CD4-positive, alpha-beta T cell (primary cell): ENCODE data around the gene SH2D5. TPM values are rescaled to one million over a fixed set of nuclear protein-coding genes. Genes with fewer than 3 reads are reported as not detected.

ENCODE experiments used
- ATAC-seq: fragments of 200-7000 bp; cut with Tn5 transposase; one replicate; pipeline ENCODE4 v1.10.0; 2022; ENCODE audit warnings: mild to moderate bottlenecking; ENCODE audit not compliant: poor library complexity
- CTCF ChIA-PET: fragments of 350-600 bp; sonication (Branson Sonifier 250); formaldehyde crosslinking; loops from one replicate; lab custom pipeline; 2021; ENCODE audit warnings: antibody characterized with exemption, inconsistent platforms; lab: Charles Lee
- POLR2A ChIA-PET: fragments of 350-600 bp; sonication (Branson Sonifier 250); formaldehyde crosslinking; loops from one replicate; lab custom pipeline; 2021; ENCODE audit warnings: antibody characterized with exemption, inconsistent platforms; lab: Charles Lee
- DNase-seq, 14 experiments: peaks; one replicate each; pipeline ENCODE4 v3.0.0-alpha.2; 2013 to 2020; ENCODE audit warnings: mixed read lengths in 2 of 14
- H3K27ac ChIP-seq, 2 donors: one replicate each; pipeline versions ENCODE4 v1.5.1 to v1.7.0; 2013; ENCODE audit warnings: low read length in 2 of 2, low read depth in 1 of 2, mild to moderate bottlenecking in 1 of 2
- H3K27me3 ChIP-seq, 2 experiments: 1 replicate in 1 of 2; 2 replicates in 1 of 2; pipeline versions ENCODE4 v1.6.1 to v1.7.0; 2013; ENCODE audit warnings: low read length in 2 of 2, control low read depth in 1 of 2, mild to moderate bottlenecking in 1 of 2, moderate library complexity in 1 of 2; ENCODE audit not compliant: insufficient read depth in 2 of 2, control insufficient read depth in 1 of 2
- H3K36me3 ChIP-seq: one replicate; pipeline ENCODE4 v1.6.1; 2013; ENCODE audit warnings: low read length, control low read depth; ENCODE audit not compliant: insufficient read depth
- H3K4me1 ChIP-seq: one replicate; pipeline ENCODE4 v1.6.1; 2013; ENCODE audit warnings: low read length, control low read depth; ENCODE audit not compliant: insufficient read depth
- H3K4me3 ChIP-seq: one replicate; pipeline ENCODE4 v1.5.1; 2013; ENCODE audit warnings: mild to moderate bottlenecking, low read length, moderate library complexity
- H3K9me3 ChIP-seq, 2 experiments: 1 replicate in 1 of 2; 2 replicates in 1 of 2; pipeline versions ENCODE4 v1.6.1 to v1.7.0; 2013; ENCODE audit warnings: low read length in 2 of 2, mild to moderate bottlenecking in 2 of 2, control low read depth in 1 of 2, moderate library complexity in 1 of 2; ENCODE audit not compliant: control insufficient read depth in 1 of 2, insufficient read depth in 1 of 2
- H3K27ac Mint-ChIP-seq: one replicate; pipeline ENCODE4 v1.8.0; 2020; ENCODE audit warnings: mixed read lengths
- H3K27me3 Mint-ChIP-seq: one replicate; pipeline ENCODE4 v1.8.0; 2021; ENCODE audit warnings: mixed read lengths
- H3K36me3 Mint-ChIP-seq: one replicate; pipeline ENCODE4 v1.8.0; 2021; ENCODE audit warnings: low read depth, mixed read lengths
- H3K4me1 Mint-ChIP-seq: one replicate; pipeline ENCODE4 v1.8.0; 2021; ENCODE audit warnings: low read depth, mixed read lengths
- H3K4me3 Mint-ChIP-seq: one replicate; pipeline ENCODE4 v1.8.0; 2020; ENCODE audit warnings: mild to moderate bottlenecking, mixed read lengths
- H3K9me3 Mint-ChIP-seq: one replicate; pipeline ENCODE4 v1.8.0; 2020; ENCODE audit warnings: mixed read lengths
- intact Hi-C, 2 experiments: fragments of 100-400 bp; cut with DNase I in 1 of 2; cut with micrococcal nuclease in 1 of 2; formaldehyde crosslinking; loops; one replicate each; pipeline versions ENCODE4 v1.15.1 to v1.9.0; 2023 to 2025; cut with DNase I, micrococcal nuclease
- total RNA-seq, 174 experiments: library from RNA in 2 of 174; stranded (reverse) in 2 of 174; gene quantifications; one replicate each; pipeline ENCODE4 v1.2.3 and lab custom pipeline; 2021 to 2026
- TF ChIP-seq, protein P1 (sequence below): fragments of 200-600 bp; IDR thresholded peaks from one replicate; pipeline ENCODE4 v1.8.0; 2022; ENCODE audit warnings: antibody characterized with exemption, mild to moderate bottlenecking

SH2D5 gene
- total RNA-seq, 2 experiments from 2014 or later: 0.08 TPM; not detected in 1

- intact Hi-C loops: no loop called here
- POLR2A ChIA-PET: no interaction called here
These were observed 61.6 kb downstream of the SH2D5 start for GRCh38 chr1:20670936-20671335.

More at GRCh38 chr1:20670936-20671335, 61.6 kb downstream of the SH2D5 start:
- Histone ChIP-seq H3K4me3 (no peak overlapping the region), H3K27ac (no peak overlapping the region), H3K36me3 (no peaks in the 10 kb centered on the region), H3K4me1 (no peaks in the 10 kb centered on the region), H3K27me3 (no peaks in the 10 kb centered on the region), H3K9me3 (no peaks in the 10 kb centered on the region)
- CTCF ChIA-PET: no interaction called here
- no peak overlapping the region for H3K27ac Mint-ChIP-seq
- no peaks in the 10 kb centered on the region for H3K9me3 Mint-ChIP-seq
- no peaks in the 10 kb centered on the region for H3K4me1 Mint-ChIP-seq
- TF ChIP-seq, protein P1, sequence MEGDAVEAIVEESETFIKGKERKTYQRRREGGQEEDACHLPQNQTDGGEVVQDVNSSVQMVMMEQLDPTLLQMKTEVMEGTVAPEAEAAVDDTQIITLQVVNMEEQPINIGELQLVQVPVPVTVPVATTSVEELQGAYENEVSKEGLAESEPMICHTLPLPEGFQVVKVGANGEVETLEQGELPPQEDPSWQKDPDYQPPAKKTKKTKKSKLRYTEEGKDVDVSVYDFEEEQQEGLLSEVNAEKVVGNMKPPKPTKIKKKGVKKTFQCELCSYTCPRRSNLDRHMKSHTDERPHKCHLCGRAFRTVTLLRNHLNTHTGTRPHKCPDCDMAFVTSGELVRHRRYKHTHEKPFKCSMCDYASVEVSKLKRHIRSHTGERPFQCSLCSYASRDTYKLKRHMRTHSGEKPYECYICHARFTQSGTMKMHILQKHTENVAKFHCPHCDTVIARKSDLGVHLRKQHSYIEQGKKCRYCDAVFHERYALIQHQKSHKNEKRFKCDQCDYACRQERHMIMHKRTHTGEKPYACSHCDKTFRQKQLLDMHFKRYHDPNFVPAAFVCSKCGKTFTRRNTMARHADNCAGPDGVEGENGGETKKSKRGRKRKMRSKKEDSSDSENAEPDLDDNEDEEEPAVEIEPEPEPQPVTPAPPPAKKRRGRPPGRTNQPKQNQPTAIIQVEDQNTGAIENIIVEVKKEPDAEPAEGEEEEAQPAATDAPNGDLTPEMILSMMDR: no peak
- no peak for DNase-seq
- H3K4me3 Mint-ChIP-seq: no peak overlapping the region
- no peak for ATAC-seq
- H3K27me3 Mint-ChIP-seq: peaks cover 11% of the 10 kb centered on the region
- H3K36me3 Mint-ChIP-seq: no peaks in the 10 kb centered on the region

Other genes with a start within 250 kb of the SH2D5 start
- 1 to 10 TPM; 2.3 TPM for gene CAMK2N1, start 246.5 kb downstream of the SH2D5 start, total RNA-seq
- gene MUL1, start 224.6 kb downstream of the SH2D5 start, total RNA-seq: 10 to 100 TPM; 17.2 to 17.6 TPM
- gene FAM43B, start 180.1 kb downstream of the SH2D5 start, total RNA-seq: not detected
- gene CDA, start 143.6 kb downstream of the SH2D5 start, total RNA-seq: under 1 TPM; 0.38 to 0.50 TPM
- gene PINK1, start 99.2 kb downstream of the SH2D5 start, total RNA-seq: 1 to 10 TPM; 6.6 to 7.5 TPM
- gene DDOST, start 71.3 kb downstream of the SH2D5 start, total RNA-seq: 100 to 1,000 TPM in 1 of 2 experiments, 10 to 100 TPM in 1; 96.1 to 101 TPM
- gene KIF17, start 14.7 kb downstream of the SH2D5 start, total RNA-seq: not detected
- 100 to 1,000 TPM; 186 to 191 TPM for gene HP1BP3, start 54.6 kb upstream of the SH2D5 start, total RNA-seq